Measurements from ENCODE around the gene IRF1. TPM values are rescaled to one million over a fixed set of nuclear protein-coding genes. Genes with fewer than 3 reads are reported as not detected.

The IRF1 gene
- total RNA-seq, 1 experiment from 2014 or later, result 4.8 TPM

- no peaks in the 10 kb centered on the region for H3K27me3 ChIP-seq (ENCODE audit: low read length)
- no peak overlapping the region for H3K4me3 ChIP-seq (ENCODE audit: low read length)
- no peaks in the 10 kb centered on the region for H3K9me3 ChIP-seq (ENCODE audit: low read length)
- H4K20me1 ChIP-seq (ENCODE audit: insufficient read depth, low read depth, low read length), result no peaks in the 10 kb centered on the region; the same call in 1 of the 2 replicates
- no peak overlapping the region for H3K4me2 ChIP-seq (ENCODE audit: low read depth, low read length, poor library complexity, severe bottlenecking)
- H2AFZ ChIP-seq (ENCODE audit: low read length), result no peak overlapping the region
- no peaks in the 10 kb centered on the region for H3K9me2 ChIP-seq (replicated peaks; ENCODE audit: insufficient read depth, low read length)
- H3K4me1 ChIP-seq (ENCODE audit: low read length), result peaks cover 22% of the 10 kb centered on the region
- H3K27ac ChIP-seq (ENCODE audit: low read length), result no peak overlapping the region
- H3K9ac ChIP-seq (ENCODE audit: low read length), result no peak overlapping the region
- H3K36me3 ChIP-seq (ENCODE audit: insufficient read depth, low read length), result no peaks in the 10 kb centered on the region
- H3K79me2 ChIP-seq (ENCODE audit: low read length), result no peaks in the 10 kb centered on the region
- no peak for DNase-seq
These were observed 8.2 kb upstream of the IRF1 start for GRCh38 chr5:132498686-132499271.

GRCh38 chr5:132498152-132498551 is 7.6 kb upstream of the IRF1 start:
- H3K9me2 ChIP-seq (replicated peaks; ENCODE audit: insufficient read depth, low read length), result no peaks in the 10 kb centered on the region
- no peak overlapping the region for H3K9ac ChIP-seq (ENCODE audit: low read length)
- no peak for DNase-seq
- H4K20me1 ChIP-seq (ENCODE audit: insufficient read depth, low read depth, low read length), result no peaks in the 10 kb centered on the region; the same call in 1 of the 2 replicates
- H3K27me3 ChIP-seq (ENCODE audit: low read length), result no peaks in the 10 kb centered on the region
- no peak overlapping the region for H3K4me2 ChIP-seq (ENCODE audit: low read depth, low read length, poor library complexity, severe bottlenecking)
- H3K79me2 ChIP-seq (ENCODE audit: low read length), result no peaks in the 10 kb centered on the region
- H3K4me1 ChIP-seq (ENCODE audit: low read length), result peaks cover 22% of the 10 kb centered on the region
- H3K27ac ChIP-seq (ENCODE audit: low read length), result no peak overlapping the region
- no peaks in the 10 kb centered on the region for H3K9me3 ChIP-seq (ENCODE audit: low read length)
- no peaks in the 10 kb centered on the region for H3K36me3 ChIP-seq (ENCODE audit: insufficient read depth, low read length)
- no peak overlapping the region for H3K4me3 ChIP-seq (ENCODE audit: low read length)
- H2AFZ ChIP-seq (ENCODE audit: low read length), result no peak overlapping the region

GRCh38 chr5:132497488-132497997 is 7.0 kb upstream of the IRF1 start:
- no peaks in the 10 kb centered on the region for H3K9me2 ChIP-seq (replicated peaks; ENCODE audit: insufficient read depth, low read length)
- no peaks in the 10 kb centered on the region for H3K79me2 ChIP-seq (ENCODE audit: low read length)
- H3K27me3 ChIP-seq (ENCODE audit: low read length), result no peaks in the 10 kb centered on the region
- no peaks in the 10 kb centered on the region for H3K9me3 ChIP-seq (ENCODE audit: low read length)
- peak overlapping the region; percentile 89 for H3K4me3 ChIP-seq (ENCODE audit: low read length)
- H3K4me2 ChIP-seq (ENCODE audit: low read depth, low read length, poor library complexity, severe bottlenecking), result peak overlapping the region; percentile 99
- peak overlapping the region; percentile 45; the same call in 1 of the 2 replicates for H2AFZ ChIP-seq (ENCODE audit: low read length)
- no peak overlapping the region for H3K27ac ChIP-seq (ENCODE audit: low read length)
- H4K20me1 ChIP-seq (ENCODE audit: insufficient read depth, low read depth, low read length), result no peaks in the 10 kb centered on the region; the same call in 1 of the 2 replicates
- H3K9ac ChIP-seq (ENCODE audit: low read length), result peak overlapping the region; percentile 80; the same call in 1 of the 2 replicates
- peaks cover 22% of the 10 kb centered on the region for H3K4me1 ChIP-seq (ENCODE audit: low read length)
- DNase-seq, result no peak
- H3K36me3 ChIP-seq (ENCODE audit: insufficient read depth, low read length), result no peaks in the 10 kb centered on the region

- H3K9me3 ChIP-seq (ENCODE audit: low read length), result no peaks in the 10 kb centered on the region
- peaks cover 22% of the 10 kb centered on the region for H3K4me1 ChIP-seq (ENCODE audit: low read length)
- peak overlapping the region; percentile 80 for H3K9ac ChIP-seq (ENCODE audit: low read length)
- no peak overlapping the region for H3K27ac ChIP-seq (ENCODE audit: low read length)
- no peaks in the 10 kb centered on the region for H3K79me2 ChIP-seq (ENCODE audit: low read length)
- H3K36me3 ChIP-seq (ENCODE audit: insufficient read depth, low read length), result no peaks in the 10 kb centered on the region
- H3K4me2 ChIP-seq (ENCODE audit: low read depth, low read length, poor library complexity, severe bottlenecking), result peak overlapping the region; percentile 99
- no peaks in the 10 kb centered on the region for H3K9me2 ChIP-seq (replicated peaks; ENCODE audit: insufficient read depth, low read length)
- H3K4me3 ChIP-seq (ENCODE audit: low read length), result peak overlapping the region; percentile 89
- H3K27me3 ChIP-seq (ENCODE audit: low read length), result no peaks in the 10 kb centered on the region
- no peaks in the 10 kb centered on the region; the same call in 1 of the 2 replicates for H4K20me1 ChIP-seq (ENCODE audit: insufficient read depth, low read depth, low read length)
- DNase-seq, result peak; percentile 83
- H2AFZ ChIP-seq (ENCODE audit: low read length), result peak overlapping the region; percentile 45; the same call in 1 of the 2 replicates
These were observed 6.3 kb upstream of the IRF1 start for GRCh38 chr5:132496631-132497487.

- H3K9me2 ChIP-seq (replicated peaks; ENCODE audit: insufficient read depth, low read length), result no peaks in the 10 kb centered on the region
- peak overlapping the region; percentile 89 for H3K4me3 ChIP-seq (ENCODE audit: low read length)
- peak overlapping the region; percentile 99 for H3K4me2 ChIP-seq (ENCODE audit: low read depth, low read length, poor library complexity, severe bottlenecking)
- no peaks in the 10 kb centered on the region for H3K9me3 ChIP-seq (ENCODE audit: low read length)
- no peaks in the 10 kb centered on the region; the same call in 1 of the 2 replicates for H4K20me1 ChIP-seq (ENCODE audit: insufficient read depth, low read depth, low read length)
- H3K9ac ChIP-seq (ENCODE audit: low read length), result peak overlapping the region; percentile 80
- H2AFZ ChIP-seq (ENCODE audit: low read length), result peak overlapping the region; percentile 45; the same call in 1 of the 2 replicates
- no peaks in the 10 kb centered on the region for H3K79me2 ChIP-seq (ENCODE audit: low read length)
- no peak overlapping the region for H3K27ac ChIP-seq (ENCODE audit: low read length)
- no peaks in the 10 kb centered on the region for H3K36me3 ChIP-seq (ENCODE audit: insufficient read depth, low read length)
- peaks cover 25% of the 10 kb centered on the region for H3K4me1 ChIP-seq (ENCODE audit: low read length)
- DNase-seq, result peak; percentile 90
- H3K27me3 ChIP-seq (ENCODE audit: low read length), result no peaks in the 10 kb centered on the region
These were observed 5.6 kb upstream of the IRF1 start for GRCh38 chr5:132496191-132496630.

GRCh38 chr5:132495667-132496190 is 5.2 kb upstream of the IRF1 start:
- H3K4me1 ChIP-seq (ENCODE audit: low read length), result peaks cover 25% of the 10 kb centered on the region
- no peaks in the 10 kb centered on the region; the same call in 1 of the 2 replicates for H4K20me1 ChIP-seq (ENCODE audit: insufficient read depth, low read depth, low read length)
- H3K9me3 ChIP-seq (ENCODE audit: low read length), result no peaks in the 10 kb centered on the region
- H2AFZ ChIP-seq (ENCODE audit: low read length), result peak overlapping the region; percentile 45; the same call in 1 of the 2 replicates
- no peaks in the 10 kb centered on the region for H3K9me2 ChIP-seq (replicated peaks; ENCODE audit: insufficient read depth, low read length)
- H3K9ac ChIP-seq (ENCODE audit: low read length), result peak overlapping the region; percentile 80
- peak overlapping the region; percentile 89 for H3K4me3 ChIP-seq (ENCODE audit: low read length)
- peak overlapping the region; percentile 99 for H3K4me2 ChIP-seq (ENCODE audit: low read depth, low read length, poor library complexity, severe bottlenecking)
- peak; percentile 76 for DNase-seq
- H3K27ac ChIP-seq (ENCODE audit: low read length), result no peak overlapping the region
- no peaks in the 10 kb centered on the region for H3K79me2 ChIP-seq (ENCODE audit: low read length)
- no peaks in the 10 kb centered on the region for H3K27me3 ChIP-seq (ENCODE audit: low read length)
- no peaks in the 10 kb centered on the region for H3K36me3 ChIP-seq (ENCODE audit: insufficient read depth, low read length)

GRCh38 chr5:132493821-132494220 is 3.2 kb upstream of the IRF1 start:
- no peak overlapping the region for H3K27ac ChIP-seq (ENCODE audit: low read length)
- no peak overlapping the region for H3K4me3 ChIP-seq (ENCODE audit: low read length)
- H2AFZ ChIP-seq (ENCODE audit: low read length), result no peak overlapping the region
- no peaks in the 10 kb centered on the region for H3K27me3 ChIP-seq (ENCODE audit: low read length)
- H3K36me3 ChIP-seq (ENCODE audit: insufficient read depth, low read length), result no peaks in the 10 kb centered on the region
- H3K9ac ChIP-seq (ENCODE audit: low read length), result no peak overlapping the region
- H3K4me2 ChIP-seq (ENCODE audit: low read depth, low read length, poor library complexity, severe bottlenecking), result no peak overlapping the region
- H3K79me2 ChIP-seq (ENCODE audit: low read length), result no peaks in the 10 kb centered on the region
- peaks cover 40% of the 10 kb centered on the region for H3K4me1 ChIP-seq (ENCODE audit: low read length)
- DNase-seq, result no peak
- no peaks in the 10 kb centered on the region; the same call in 1 of the 2 replicates for H4K20me1 ChIP-seq (ENCODE audit: insufficient read depth, low read depth, low read length)
- no peaks in the 10 kb centered on the region for H3K9me3 ChIP-seq (ENCODE audit: low read length)
- no peaks in the 10 kb centered on the region for H3K9me2 ChIP-seq (replicated peaks; ENCODE audit: insufficient read depth, low read length)

- Histone ChIP-seq H3K4me1 (ENCODE audit: low read length) (peaks cover 46% of the 10 kb centered on the region), H2AFZ (ENCODE audit: low read length) (no peak overlapping the region), H3K4me2 (ENCODE audit: low read depth, low read length, poor library complexity, severe bottlenecking) (no peak overlapping the region), H4K20me1 (ENCODE audit: insufficient read depth, low read depth, low read length) (no peaks in the 10 kb centered on the region; the same call in 1 of the 2 replicates), H3K36me3 (ENCODE audit: insufficient read depth, low read length) (no peaks in the 10 kb centered on the region), H3K79me2 (ENCODE audit: low read length) (no peaks in the 10 kb centered on the region), H3K9ac (ENCODE audit: low read length) (no peak overlapping the region), H3K9me2 (replicated peaks; ENCODE audit: insufficient read depth, low read length) (no peaks in the 10 kb centered on the region), H3K27me3 (ENCODE audit: low read length) (no peaks in the 10 kb centered on the region), H3K27ac (ENCODE audit: low read length) (no peak overlapping the region), H3K9me3 (ENCODE audit: low read length) (no peaks in the 10 kb centered on the region), H3K4me3 (ENCODE audit: low read length) (no peak overlapping the region)
- DNase-seq, result no peak
These were observed 2.7 kb upstream of the IRF1 start for GRCh38 chr5:132493241-132493640.
